ENCODE data around the gene PDAP1.

- no peak for TF ChIP-seq CTCF (optimal IDR thresholded peaks at IDR 0.05 in 1 of 3, IDR thresholded peaks at IDR 0.05 in 1 of 3, conservative IDR thresholded peaks at IDR 0.05 in 1 of 3; ENCODE audit: extremely low read depth in 1 of 3, insufficient read depth in 2 of 3, low read length in 3 of 3)
- no peak for TF ChIP-seq EZH2 (IDR thresholded peaks at IDR 0.05; ENCODE audit: low read length)
Measured at GRCh38 chr7:99457050-99457649, 48.8 kb upstream of the PDAP1 start.
